HG03025 (cell line): ENCODE measurements around the gene LGALS12.
"Not testable (repeated sequence)": the region's sequence is repeated elsewhere in the genome, so short reads cannot be mapped to it uniquely, and the experiment has no call there.

ENCODE experiments used
- ATAC-seq: cut with Tn5 transposase; IDR thresholded peaks from one replicate; pipeline ENCODE4 v1.9.1; 2021; ENCODE audit warnings: mild to moderate bottlenecking, moderate library complexity; ENCODE audit not compliant: unreplicated experiment, low FRiP score

Gene LGALS12

GRCh38 chr11:63504054-63504453, 1.8 kb upstream of the LGALS12 start:
- ATAC-seq: no peak

GRCh38 chr11:63504933-63505586, 824 bp upstream of the LGALS12 start:
- no peak for ATAC-seq

GRCh38 chr11:63506876-63507275, 992 bp downstream of the LGALS12 start:
- ATAC-seq: no peak

GRCh38 chr11:63507511-63507910, 1.6 kb downstream of the LGALS12 start:
- no peak for ATAC-seq

GRCh38 chr11:63508009-63508408, 2.1 kb downstream of the LGALS12 start:
- ATAC-seq: no peak

GRCh38 chr11:63508745-63509144, 2.9 kb downstream of the LGALS12 start:
- no peak for ATAC-seq

- no peak for ATAC-seq
Measured at GRCh38 chr11:63510360-63511047, 4.6 kb downstream of the LGALS12 start.

GRCh38 chr11:63511048-63511748, 5.3 kb downstream of the LGALS12 start:
- ATAC-seq: no peak

- no peak for ATAC-seq
Measured at GRCh38 chr11:63512816-63513215, 6.9 kb downstream of the LGALS12 start.

- ATAC-seq: no peak
Measured at GRCh38 chr11:63516109-63516508, 10.2 kb downstream of the LGALS12 start.

- no peak for ATAC-seq
Measured at GRCh38 chr11:63517156-63517555, 11.3 kb downstream of the LGALS12 start.

- no peak for ATAC-seq
Measured at GRCh38 chr11:63518548-63518947, 12.7 kb downstream of the LGALS12 start.

- no peak for ATAC-seq
Measured at GRCh38 chr11:63520606-63521170, 14.8 kb downstream of the LGALS12 start.

- ATAC-seq: no peak
Measured at GRCh38 chr11:63521896-63522295, 16.0 kb downstream of the LGALS12 start.

- no peak for ATAC-seq
Measured at GRCh38 chr11:63523151-63523550, 17.3 kb downstream of the LGALS12 start.

GRCh38 chr11:63527667-63528066, 21.8 kb downstream of the LGALS12 start:
- ATAC-seq: no peak

GRCh38 chr11:63528156-63528555, 22.3 kb downstream of the LGALS12 start:
- not testable (repeated sequence) for ATAC-seq

- not testable (repeated sequence) for ATAC-seq
Measured at GRCh38 chr11:63528729-63529278, 22.9 kb downstream of the LGALS12 start.

GRCh38 chr11:63529373-63529772, 23.5 kb downstream of the LGALS12 start:
- ATAC-seq: not testable (repeated sequence)

GRCh38 chr11:63530021-63530420, 24.1 kb downstream of the LGALS12 start:
- no peak for ATAC-seq
